GM18909 (cell line): Measurements from ENCODE around the gene FAM118B.
"Not testable (repeated sequence)": the region's sequence is repeated elsewhere in the genome, so short reads cannot be mapped to it uniquely, and the experiment has no call there.

Experiments used
- ATAC-seq: cut with Tn5 transposase; IDR thresholded peaks from one replicate; pipeline ENCODE4 v1.9.1; 2021; ENCODE audit warnings: mild to moderate bottlenecking; ENCODE audit not compliant: unreplicated experiment, poor library complexity

The FAM118B gene

GRCh38 chr11:126305699-126306098 is 94.1 kb downstream of the FAM118B start:
- peak; percentile 60 for ATAC-seq

DNA sequence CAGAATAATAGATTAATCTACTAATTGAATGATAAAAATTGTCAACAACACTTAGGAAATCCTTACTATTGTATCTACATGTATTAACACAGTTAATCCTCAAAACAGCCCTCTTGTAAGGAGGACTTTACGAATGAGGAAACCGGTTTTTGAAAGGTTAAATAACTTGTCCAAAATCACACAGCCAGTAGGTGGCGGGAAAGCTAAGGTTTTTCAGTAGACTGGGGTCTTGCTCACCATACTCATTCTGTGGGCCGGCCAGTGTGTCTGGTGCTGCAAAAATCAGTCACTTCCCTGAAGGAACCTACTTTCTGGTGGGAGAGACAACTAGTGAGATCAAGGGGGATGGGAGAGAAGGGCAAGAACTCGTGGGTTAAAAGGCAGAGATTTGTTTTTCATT is 96.1 kb downstream of the FAM118B start:
- no peak for ATAC-seq

DNA sequence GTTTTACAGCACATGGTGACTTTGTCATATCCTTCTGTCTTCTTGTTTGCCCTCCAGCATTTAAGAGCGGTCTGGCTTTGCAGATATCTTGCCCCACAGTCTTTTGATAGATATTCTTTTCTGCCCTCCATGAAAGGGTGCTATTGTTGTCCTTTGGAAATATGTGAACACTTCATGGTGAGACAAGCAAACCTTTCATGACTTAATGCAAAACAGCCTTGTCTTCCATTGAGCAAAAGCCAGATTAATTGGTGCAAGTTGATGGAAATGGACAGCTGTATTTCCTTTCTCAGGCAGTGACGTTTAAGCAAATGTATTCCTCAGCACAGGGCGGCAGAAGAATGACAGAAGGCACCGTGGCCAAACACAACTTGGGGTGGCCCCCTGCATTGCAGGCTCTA is 96.7 kb downstream of the FAM118B start:
- no peak for ATAC-seq

DNA sequence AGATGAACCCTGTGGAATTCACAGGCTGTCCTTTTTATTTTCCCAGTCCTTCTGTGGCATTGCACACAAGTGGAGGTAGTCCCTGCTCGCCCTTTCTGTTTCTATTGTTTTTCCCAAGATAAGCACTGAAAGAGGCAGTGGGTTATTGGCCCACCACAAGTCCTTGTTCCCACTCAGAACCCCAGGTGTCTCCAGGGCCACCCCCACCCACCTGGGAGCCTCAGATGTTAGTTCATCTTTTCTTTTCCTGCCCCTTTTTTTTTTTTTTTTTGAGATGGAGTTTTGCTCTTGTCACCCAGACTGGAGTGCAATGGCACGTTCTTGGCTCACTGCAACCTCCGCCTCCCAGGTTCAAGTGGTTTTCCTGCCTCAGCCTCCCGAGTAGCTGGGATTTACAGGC is 97.2 kb downstream of the FAM118B start:
- not testable (repeated sequence) for ATAC-seq

- ATAC-seq, result peak; percentile 44
Measured at GRCh38 chr11:126310200-126310991, 98.8 kb downstream of the FAM118B start.

DNA sequence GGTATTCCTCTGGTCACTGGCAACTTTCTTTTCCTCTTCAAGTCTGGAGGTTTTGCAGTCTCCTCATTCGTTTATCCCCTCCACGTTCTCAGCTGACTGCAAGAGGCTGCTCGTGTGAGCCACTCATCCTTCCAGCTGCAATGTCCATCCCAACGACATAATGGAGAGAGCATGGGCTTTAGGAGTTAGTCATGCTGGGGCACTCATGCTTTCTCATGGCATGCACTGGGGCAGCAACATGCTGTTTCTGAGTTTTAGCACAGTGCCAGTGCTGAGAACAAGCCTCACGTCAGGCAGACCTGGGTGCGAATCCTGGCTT is 99.4 kb downstream of the FAM118B start:
- no peak for ATAC-seq

- ATAC-seq, result peak; percentile 82
Measured at GRCh38 chr11:126311401-126312291, 100.1 kb downstream of the FAM118B start.
